Measurements from ENCODE around the gene GRK5.

The GRK5 gene

DNA sequence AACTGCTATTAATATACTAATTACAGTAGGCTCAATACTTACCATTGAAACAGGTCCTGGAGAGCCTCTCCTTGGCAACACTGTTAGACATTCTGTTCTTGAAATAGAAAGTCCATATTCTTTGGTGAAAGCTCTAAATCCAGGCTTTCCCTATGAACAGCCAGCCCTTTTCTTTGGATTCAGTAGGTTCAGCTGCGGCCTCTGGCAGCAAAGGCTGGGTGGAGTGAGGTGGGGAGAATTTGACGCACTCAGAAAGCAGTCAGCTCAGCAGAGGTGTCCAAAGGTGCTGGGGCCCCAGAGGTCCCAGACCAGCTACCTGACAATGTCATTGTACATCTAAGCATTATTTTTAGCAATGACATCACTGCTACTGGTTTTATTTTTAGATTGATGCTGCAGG, 146.1 kb downstream of the GRK5 start:
- no peak overlapping the region for H3K4me2 ChIP-seq (ENCODE audit: low read length)
- H3K9me3 ChIP-seq (ENCODE audit: insufficient read depth, low read depth, low read length), result peaks cover 2% of the 10 kb centered on the region
- H4K12ac ChIP-seq (ENCODE audit: low read depth, low read length), result no peak overlapping the region
- no peaks in the 10 kb centered on the region for H3K4me1 ChIP-seq (ENCODE audit: control insufficient read depth in 1 of 2, insufficient read depth in 2 of 2, low read length in 2 of 2)
- H2BK12ac ChIP-seq (ENCODE audit: low read length), result no peak overlapping the region
- H2AFZ ChIP-seq (ENCODE audit: insufficient read depth, low read length, poor library complexity), result no peak overlapping the region
- no peaks in the 10 kb centered on the region for H3K27me3 ChIP-seq (ENCODE audit: insufficient read depth, low read length)
- H3K79me1 ChIP-seq (ENCODE audit: low read length), result no peaks in the 10 kb centered on the region
- H4K8ac ChIP-seq (ENCODE audit: low read depth, low read length), result no peak overlapping the region
- no peak overlapping the region for H2AK5ac ChIP-seq (ENCODE audit: low read length)
- H3K9ac ChIP-seq (ENCODE audit: low read length), result no peak overlapping the region
- H4K91ac ChIP-seq (ENCODE audit: low read depth, low read length), result no peak overlapping the region
- H3K23ac ChIP-seq (ENCODE audit: low read length), result no peak overlapping the region
- no peak overlapping the region for H3K4ac ChIP-seq (ENCODE audit: low read depth, low read length)
- no peak for DNase-seq
- WGBS (ENCODE audit: extremely low coverage, insufficient coverage, insufficient read length), result no CpG with 5 or more reads among the region's 2 CpGs
- H3K36me3 ChIP-seq (ENCODE audit: control insufficient read depth in 1 of 2, insufficient read depth in 2 of 2, low read length in 2 of 2), result no peaks in the 10 kb centered on the region
- H2BK120ac ChIP-seq (ENCODE audit: insufficient read depth, low read length, poor library complexity), result no peak overlapping the region
- no peak overlapping the region for H3K27ac ChIP-seq (ENCODE audit: low read depth, low read length)
- no peak overlapping the region for H2BK5ac ChIP-seq (ENCODE audit: low read depth, low read length, poor library complexity)
- H3K14ac ChIP-seq (ENCODE audit: low read length), result no peak overlapping the region
- no peaks in the 10 kb centered on the region for H3K79me2 ChIP-seq (ENCODE audit: control insufficient read depth, insufficient read depth, low read length, poor library complexity)
- no peak overlapping the region for H3K4me3 ChIP-seq (ENCODE audit: low read depth, low read length)
- no peak overlapping the region for H3K18ac ChIP-seq (ENCODE audit: low read length)

DNA sequence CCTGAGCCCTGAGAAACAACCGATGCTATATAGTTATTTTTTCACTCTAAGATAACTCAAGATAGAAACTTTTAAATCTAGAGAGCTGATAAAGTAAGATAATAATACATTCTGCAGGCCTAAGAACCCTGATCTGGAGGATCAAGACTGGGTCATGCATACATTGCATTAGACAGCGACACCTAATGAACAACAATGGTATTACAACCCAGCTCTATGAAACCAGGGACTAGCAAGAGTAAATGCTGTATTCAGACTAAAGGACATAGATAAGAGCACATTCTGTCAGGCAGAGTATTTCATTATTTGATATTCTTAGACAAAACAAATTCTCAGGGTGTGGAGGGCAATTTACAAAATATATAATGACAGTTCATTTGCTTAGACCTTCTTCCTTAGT, 148.6 kb downstream of the GRK5 start:
- DNase-seq, result peak in 1 of 2 donors; percentile 46
- peaks cover 2% of the 10 kb centered on the region for H3K9me3 ChIP-seq (ENCODE audit: insufficient read depth, low read depth, low read length)
- no peak overlapping the region for H4K8ac ChIP-seq (ENCODE audit: low read depth, low read length)
- H2BK12ac ChIP-seq (ENCODE audit: low read length), result no peak overlapping the region
- no peak overlapping the region for H2BK120ac ChIP-seq (ENCODE audit: insufficient read depth, low read length, poor library complexity)
- no peak overlapping the region for H3K18ac ChIP-seq (ENCODE audit: low read length)
- H3K79me2 ChIP-seq (ENCODE audit: control insufficient read depth, insufficient read depth, low read length, poor library complexity), result no peaks in the 10 kb centered on the region
- no peak overlapping the region for H3K4me3 ChIP-seq (ENCODE audit: low read depth, low read length)
- WGBS (ENCODE audit: extremely low coverage, insufficient coverage, insufficient read length), result no CpG with 5 or more reads among the region's 2 CpGs
- no peak overlapping the region for H3K14ac ChIP-seq (ENCODE audit: low read length)
- no peak overlapping the region for H4K91ac ChIP-seq (ENCODE audit: low read depth, low read length)
- no peak overlapping the region for H4K12ac ChIP-seq (ENCODE audit: low read depth, low read length)
- H3K4ac ChIP-seq (ENCODE audit: low read depth, low read length), result no peak overlapping the region
- no peak overlapping the region for H2AFZ ChIP-seq (ENCODE audit: insufficient read depth, low read length, poor library complexity)
- H3K4me1 ChIP-seq (ENCODE audit: control insufficient read depth in 1 of 2, insufficient read depth in 2 of 2, low read length in 2 of 2), result no peaks in the 10 kb centered on the region
- H3K27me3 ChIP-seq (ENCODE audit: insufficient read depth, low read length), result no peaks in the 10 kb centered on the region
- no peaks in the 10 kb centered on the region for H3K36me3 ChIP-seq (ENCODE audit: control insufficient read depth in 1 of 2, insufficient read depth in 2 of 2, low read length in 2 of 2)
- no peaks in the 10 kb centered on the region for H3K79me1 ChIP-seq (ENCODE audit: low read length)
- H3K27ac ChIP-seq (ENCODE audit: low read depth, low read length), result no peak overlapping the region
- no peak overlapping the region for H3K23ac ChIP-seq (ENCODE audit: low read length)
- no peak overlapping the region for H2BK5ac ChIP-seq (ENCODE audit: low read depth, low read length, poor library complexity)
- no peak overlapping the region for H3K4me2 ChIP-seq (ENCODE audit: low read length)
- H2AK5ac ChIP-seq (ENCODE audit: low read length), result no peak overlapping the region
- H3K9ac ChIP-seq (ENCODE audit: low read length), result no peak overlapping the region

GRCh38 chr10:119357412-119358151, 150.2 kb downstream of the GRK5 start:
- no peak overlapping the region for H3K18ac ChIP-seq (ENCODE audit: low read length)
- H3K27ac ChIP-seq (ENCODE audit: low read depth, low read length), result no peak overlapping the region
- H3K14ac ChIP-seq (ENCODE audit: low read length), result no peak overlapping the region
- H3K79me1 ChIP-seq (ENCODE audit: low read length), result no peaks in the 10 kb centered on the region
- no peaks in the 10 kb centered on the region for H3K27me3 ChIP-seq (ENCODE audit: insufficient read depth, low read length)
- no peak overlapping the region for H4K91ac ChIP-seq (ENCODE audit: low read depth, low read length)
- no peak overlapping the region for H4K12ac ChIP-seq (ENCODE audit: low read depth, low read length)
- H2AFZ ChIP-seq (ENCODE audit: insufficient read depth, low read length, poor library complexity), result no peak overlapping the region
- H3K79me2 ChIP-seq (ENCODE audit: control insufficient read depth, insufficient read depth, low read length, poor library complexity), result no peaks in the 10 kb centered on the region
- no peaks in the 10 kb centered on the region for H3K36me3 ChIP-seq (ENCODE audit: control insufficient read depth in 1 of 2, insufficient read depth in 2 of 2, low read length in 2 of 2)
- H3K23ac ChIP-seq (ENCODE audit: low read length), result no peak overlapping the region
- no peak for DNase-seq
- WGBS (ENCODE audit: extremely low coverage, insufficient coverage, insufficient read length), result no CpG with 5 or more reads among the region's 14 CpGs
- H3K4me1 ChIP-seq (ENCODE audit: control insufficient read depth in 1 of 2, insufficient read depth in 2 of 2, low read length in 2 of 2), result no peaks in the 10 kb centered on the region
- H2BK120ac ChIP-seq (ENCODE audit: insufficient read depth, low read length, poor library complexity), result no peak overlapping the region
- H3K4me2 ChIP-seq (ENCODE audit: low read length), result no peak overlapping the region
- H2AK5ac ChIP-seq (ENCODE audit: low read length), result no peak overlapping the region
- H4K8ac ChIP-seq (ENCODE audit: low read depth, low read length), result no peak overlapping the region
- no peak overlapping the region for H2BK5ac ChIP-seq (ENCODE audit: low read depth, low read length, poor library complexity)
- no peak overlapping the region for H3K9ac ChIP-seq (ENCODE audit: low read length)
- H3K4ac ChIP-seq (ENCODE audit: low read depth, low read length), result no peak overlapping the region
- H3K4me3 ChIP-seq (ENCODE audit: low read depth, low read length), result no peak overlapping the region
- no peaks in the 10 kb centered on the region for H3K9me3 ChIP-seq (ENCODE audit: insufficient read depth, low read depth, low read length)
- no peak overlapping the region for H2BK12ac ChIP-seq (ENCODE audit: low read length)

GRCh38 chr10:119358152-119358512, 150.8 kb downstream of the GRK5 start:
- Histone ChIP-seq H3K27me3 (ENCODE audit: insufficient read depth, low read length) (no peaks in the 10 kb centered on the region), H4K12ac (ENCODE audit: low read depth, low read length) (no peak overlapping the region), H3K4ac (ENCODE audit: low read depth, low read length) (no peak overlapping the region), H2AK5ac (ENCODE audit: low read length) (no peak overlapping the region), H3K9me3 (ENCODE audit: insufficient read depth, low read depth, low read length) (no peaks in the 10 kb centered on the region), H2AFZ (ENCODE audit: insufficient read depth, low read length, poor library complexity) (peak overlapping the region; percentile 35), H3K4me1 (ENCODE audit: control insufficient read depth in 1 of 2, insufficient read depth in 2 of 2, low read length in 2 of 2) (no peaks in the 10 kb centered on the region), H2BK120ac (ENCODE audit: insufficient read depth, low read length, poor library complexity) (no peak overlapping the region), H3K4me3 (ENCODE audit: low read depth, low read length) (no peak overlapping the region), H3K9ac (ENCODE audit: low read length) (no peak overlapping the region), H3K4me2 (ENCODE audit: low read length) (no peak overlapping the region), H2BK5ac (ENCODE audit: low read depth, low read length, poor library complexity) (no peak overlapping the region), H3K79me2 (ENCODE audit: control insufficient read depth, insufficient read depth, low read length, poor library complexity) (no peaks in the 10 kb centered on the region), H3K14ac (ENCODE audit: low read length) (no peak overlapping the region), H3K27ac (ENCODE audit: low read depth, low read length) (no peak overlapping the region), H4K91ac (ENCODE audit: low read depth, low read length) (no peak overlapping the region), H3K36me3 (ENCODE audit: control insufficient read depth in 1 of 2, insufficient read depth in 2 of 2, low read length in 2 of 2) (no peaks in the 10 kb centered on the region), H2BK12ac (ENCODE audit: low read length) (no peak overlapping the region), H3K23ac (ENCODE audit: low read length) (no peak overlapping the region), H4K8ac (ENCODE audit: low read depth, low read length) (no peak overlapping the region), H3K18ac (ENCODE audit: low read length) (no peak overlapping the region), H3K79me1 (ENCODE audit: low read length) (no peaks in the 10 kb centered on the region)
- no peak for DNase-seq
- WGBS (ENCODE audit: extremely low coverage, insufficient coverage, insufficient read length), result no CpG with 5 or more reads among the region's 6 CpGs
